ENCODE results near the gene LRRTM4.

LRRTM4 gene

GRCh38 chr2:77119333-77119732 is 402.8 kb downstream of the LRRTM4 start:
- in situ Hi-C loops (cut with MboI; ENCODE audit: low pct_unique_long_range_greater_than_20kb, low sequenced_read_pairs, unreplicated experiment), result no loop called here
- no peak for DNase-seq (ENCODE audit: low spot score)
- TF ChIP-seq CTCF (IDR thresholded peaks at IDR 0.05; ENCODE audit: extremely low read depth, insufficient read depth, missing control alignments), result no peak

- no peak for TF ChIP-seq CTCF (IDR thresholded peaks at IDR 0.05; ENCODE audit: extremely low read depth, insufficient read depth, missing control alignments)
- in situ Hi-C loops (cut with MboI; ENCODE audit: low pct_unique_long_range_greater_than_20kb, low sequenced_read_pairs, unreplicated experiment), result no loop called here
- no peak for DNase-seq (ENCODE audit: low spot score)
These were observed 413.3 kb downstream of the LRRTM4 start for GRCh38 chr2:77108915-77109314.

- DNase-seq (ENCODE audit: low spot score), result no peak
- TF ChIP-seq CTCF (IDR thresholded peaks at IDR 0.05; ENCODE audit: extremely low read depth, insufficient read depth, missing control alignments), result no peak
- in situ Hi-C loops (cut with MboI; ENCODE audit: low pct_unique_long_range_greater_than_20kb, low sequenced_read_pairs, unreplicated experiment), result no loop called here
These were observed 417.2 kb downstream of the LRRTM4 start for GRCh38 chr2:77105008-77105407.

- no peak for TF ChIP-seq CTCF (IDR thresholded peaks at IDR 0.05; ENCODE audit: extremely low read depth, insufficient read depth, missing control alignments)
- no peak for DNase-seq (ENCODE audit: low spot score)
- in situ Hi-C loops (cut with MboI; ENCODE audit: low pct_unique_long_range_greater_than_20kb, low sequenced_read_pairs, unreplicated experiment), result no loop called here
These were observed 417.6 kb downstream of the LRRTM4 start for GRCh38 chr2:77104554-77104953.

- in situ Hi-C loops (cut with MboI; ENCODE audit: low pct_unique_long_range_greater_than_20kb, low sequenced_read_pairs, unreplicated experiment), result no loop called here
- DNase-seq (ENCODE audit: low spot score), result no peak
- no peak for TF ChIP-seq CTCF (IDR thresholded peaks at IDR 0.05; ENCODE audit: extremely low read depth, insufficient read depth, missing control alignments)
These were observed 419.2 kb downstream of the LRRTM4 start for GRCh38 chr2:77102927-77103326.

GRCh38 chr2:77101796-77102452 is 420.3 kb downstream of the LRRTM4 start:
- in situ Hi-C loops (cut with MboI; ENCODE audit: low pct_unique_long_range_greater_than_20kb, low sequenced_read_pairs, unreplicated experiment), result no loop called here
- no peak for TF ChIP-seq CTCF (IDR thresholded peaks at IDR 0.05; ENCODE audit: extremely low read depth, insufficient read depth, missing control alignments)
- no peak for DNase-seq (ENCODE audit: low spot score)
